Aorta (tissue), 5 donors: ENCODE measurements around the gene BMP6. TPM values are rescaled to one million over a fixed set of nuclear protein-coding genes. Genes with fewer than 3 reads are reported as not detected.
"Not testable (repeated sequence)": the region's sequence is repeated elsewhere in the genome, so short reads cannot be mapped to it uniquely, and the experiment has no call there.

ENCODE experiments used
- ATAC-seq: fragments of 200-7000 bp; cut with Tn5 transposase; one replicate; pipeline ENCODE4 v1.9.1; 2022; ENCODE audit warnings: moderate library complexity; ENCODE audit not compliant: low FRiP score
- DNase-seq, 2 donors: peaks; one replicate each; pipeline ENCODE4 v3.0.0-alpha.2; 2020
- H3K27ac ChIP-seq, 2 donors: one replicate each; pipeline ENCODE4 v1.5.1; 2013; ENCODE audit warnings: low read length in 2 of 2, mild to moderate bottlenecking in 2 of 2, moderate library complexity in 2 of 2, control low read depth in 1 of 2, inconsistent platforms in 1 of 2, low read depth in 1 of 2
- H3K27me3 ChIP-seq, 2 donors: one replicate each; pipeline ENCODE4 v1.6.1; 2013; ENCODE audit warnings: control low read depth in 1 of 2, low read length in 1 of 2, mild to moderate bottlenecking in 1 of 2, moderate library complexity in 1 of 2; ENCODE audit not compliant: insufficient read depth in 2 of 2, control insufficient read depth in 1 of 2
- H3K36me3 ChIP-seq, 2 donors: one replicate each; pipeline ENCODE4 v1.6.1; 2013; ENCODE audit warnings: control low read depth in 1 of 2, low read length in 1 of 2, mild to moderate bottlenecking in 1 of 2; ENCODE audit not compliant: insufficient read depth in 2 of 2, control insufficient read depth in 1 of 2
- H3K4me1 ChIP-seq, 2 donors: one replicate each; pipeline ENCODE4 v1.6.1; 2013; ENCODE audit warnings: low read length in 2 of 2, control low read depth in 1 of 2, mild to moderate bottlenecking in 1 of 2, moderate library complexity in 1 of 2; ENCODE audit not compliant: insufficient read depth in 2 of 2, control insufficient read depth in 1 of 2
- H3K4me3 ChIP-seq, 2 donors: one replicate each; pipeline ENCODE4 v1.5.1; 2013; ENCODE audit warnings: low read length in 2 of 2, control low read depth in 1 of 2, mild to moderate bottlenecking in 1 of 2
- H3K9me3 ChIP-seq: one replicate; pipeline ENCODE4 v1.6.1; 2013; ENCODE audit warnings: mild to moderate bottlenecking, low read length; ENCODE audit not compliant: control insufficient read depth
- WGBS, 2 donors: extraction: QIAGEN DNeasy Blood & Tissue Kit; methylation state at CpG; one replicate each; pipeline ENCODE4 v1.1.7; 2013; 5-methylcytosine and 5-hydroxymethylcytosine counted together
- intact Hi-C, 2 donors: fragments of 100-400 bp; cut with DNase I; formaldehyde crosslinking; loops; one replicate each; pipeline versions ENCODE4 v1.14.2 to v1.15.0; 2022
- polyA plus RNA-seq, 2 donors: library from polyadenylated mRNA; stranded (reverse); fragments of 200-250 nt; gene quantifications; one replicate each; pipeline ENCODE4 v1.2.3, GENCODE V29; 2013
- total RNA-seq, 2 donors: library from RNA; stranded (reverse); fragmentation: NEBNext Ultra II Directional; extraction: Animal tissue kit (Norgen Biotek cat#: 25700); gene quantifications; one replicate each; pipeline ENCODE4 v1.2.1, GENCODE V29; 2021
- donor health status: healthy with polysubstance abuse.
- donor health status: Bipolar disorder and iron deficiency.
- donor health status: DM: no; HTN: no; CAD: no.
- donor health status: DM: no; HTN: no; CAD: no.
- donor health status: DM: yes; HTN: yes; CAD: no.

Gene BMP6
- total and polyA plus RNA-seq, 4 donors = 1.2 to 5.2 (median 4.0) TPM

DNA sequence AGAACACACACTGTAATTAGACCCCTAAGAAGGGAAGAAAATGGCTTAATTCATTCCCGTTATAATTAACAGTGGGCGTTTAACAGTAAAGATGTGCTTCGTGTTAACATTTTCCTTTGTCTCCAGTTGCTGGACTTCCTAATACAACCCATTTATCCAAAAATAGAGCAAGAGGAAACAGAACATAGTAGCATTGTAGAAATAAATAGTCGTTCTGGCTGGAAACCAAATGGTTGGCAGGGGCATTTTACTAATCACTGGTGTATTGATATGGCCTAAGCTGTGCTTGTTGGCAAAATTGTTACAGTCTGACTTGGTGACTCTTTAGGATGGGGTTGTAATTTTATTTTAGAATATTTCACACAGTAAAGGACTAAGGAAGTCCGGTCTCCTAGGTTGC lies 89.8 kb downstream of the BMP6 start:
- H3K4me1 ChIP-seq = no peaks in the 10 kb centered on the region
- H3K27ac ChIP-seq = no peak overlapping the region
- DNase-seq = no peak
- H3K4me3 ChIP-seq = no peak overlapping the region
- intact Hi-C loops = no loop called here
- no peaks in the 10 kb centered on the region for H3K36me3 ChIP-seq
- WGBS, 2 donors = 53 to 54% methylated on average over 5 of the region's 5 CpGs
- no peak for ATAC-seq
- H3K27me3 ChIP-seq = no peaks in the 10 kb centered on the region
- no peaks in the 10 kb centered on the region for H3K9me3 ChIP-seq

DNA sequence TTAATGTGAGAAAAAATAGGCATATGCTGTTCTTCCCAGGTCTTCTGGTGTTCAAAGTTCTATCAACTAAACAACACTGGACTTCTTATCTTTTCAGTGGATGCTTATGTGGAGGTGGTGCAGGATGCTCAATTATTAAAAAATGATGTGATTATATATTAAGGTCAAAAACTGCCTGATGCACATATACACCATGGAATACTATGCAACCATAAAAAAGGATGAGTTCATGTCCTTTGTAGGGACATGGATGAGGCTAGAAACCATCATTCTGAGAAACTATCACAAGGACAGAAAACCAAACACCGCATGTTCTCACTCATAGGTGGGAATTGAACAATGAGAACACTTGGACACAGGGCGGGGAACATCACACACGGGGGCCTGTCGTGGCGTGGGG lies 91.3 kb downstream of the BMP6 start:
- H3K36me3 ChIP-seq, H3K9me3 ChIP-seq, H3K4me1 ChIP-seq, H3K27me3 ChIP-seq, H3K4me3 ChIP-seq, H3K27ac ChIP-seq, intact Hi-C loops, DNase-seq, ATAC-seq: not testable (repeated sequence)
- 87 to 93% methylated on average over 5 of the region's 5 CpGs for WGBS, 2 donors

DNA sequence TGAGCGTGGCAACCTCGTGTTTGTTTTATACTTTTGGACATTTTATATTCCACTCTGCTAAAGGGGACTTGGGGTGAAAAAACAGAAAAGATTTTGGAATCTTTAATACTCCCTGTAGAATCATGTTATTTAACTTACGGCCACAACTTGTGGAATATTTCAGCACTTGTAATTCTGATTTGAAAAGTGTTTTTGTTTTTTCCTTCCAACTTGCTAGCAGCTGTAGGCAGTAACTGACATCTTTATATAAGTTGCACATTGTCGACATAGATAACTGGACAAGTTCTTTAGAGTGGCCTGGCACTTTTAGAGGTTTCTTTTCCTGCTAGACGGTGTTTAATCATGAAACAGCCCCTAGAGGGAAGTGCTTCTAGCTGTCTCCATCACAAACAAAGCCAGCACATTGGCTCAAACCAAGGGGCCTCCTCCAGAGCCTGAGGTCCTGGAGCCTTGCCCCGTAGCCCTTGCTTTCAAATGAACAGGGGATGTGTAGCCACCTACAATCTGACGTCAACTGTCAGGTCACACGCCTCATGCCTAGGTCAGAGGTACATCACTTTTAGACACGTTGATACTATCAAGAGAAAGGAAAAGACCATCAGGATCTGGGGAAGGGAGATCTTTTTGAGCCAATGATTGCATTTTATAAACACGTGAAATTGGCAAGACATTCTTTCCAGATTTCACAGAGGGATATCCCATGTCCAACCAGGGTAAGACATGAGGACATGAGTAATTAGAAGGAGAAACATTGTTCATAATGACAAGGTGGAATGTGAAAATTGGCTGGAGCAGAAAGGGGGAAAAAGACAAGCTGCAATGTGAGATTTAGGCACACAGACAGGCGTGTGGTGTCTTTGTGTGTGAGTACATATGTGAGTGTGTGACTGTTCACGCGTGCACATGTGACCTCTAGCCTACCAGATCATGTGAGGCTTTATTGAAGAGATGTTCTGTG lies 92.6 kb downstream of the BMP6 start:
- H3K4me3 ChIP-seq = no peak overlapping the region
- H3K27ac ChIP-seq = no peak overlapping the region
- H3K4me1 ChIP-seq = no peaks in the 10 kb centered on the region
- 70 to 73% methylated on average over 13 of the region's 13 CpGs for WGBS, 2 donors
- intact Hi-C loops = no loop called here
- DNase-seq (no peak), ATAC-seq (no peak)
- no peaks in the 10 kb centered on the region for H3K36me3 ChIP-seq
- H3K9me3 ChIP-seq = peaks cover under 1% of the 10 kb centered on the region
- no peaks in the 10 kb centered on the region for H3K27me3 ChIP-seq

DNA sequence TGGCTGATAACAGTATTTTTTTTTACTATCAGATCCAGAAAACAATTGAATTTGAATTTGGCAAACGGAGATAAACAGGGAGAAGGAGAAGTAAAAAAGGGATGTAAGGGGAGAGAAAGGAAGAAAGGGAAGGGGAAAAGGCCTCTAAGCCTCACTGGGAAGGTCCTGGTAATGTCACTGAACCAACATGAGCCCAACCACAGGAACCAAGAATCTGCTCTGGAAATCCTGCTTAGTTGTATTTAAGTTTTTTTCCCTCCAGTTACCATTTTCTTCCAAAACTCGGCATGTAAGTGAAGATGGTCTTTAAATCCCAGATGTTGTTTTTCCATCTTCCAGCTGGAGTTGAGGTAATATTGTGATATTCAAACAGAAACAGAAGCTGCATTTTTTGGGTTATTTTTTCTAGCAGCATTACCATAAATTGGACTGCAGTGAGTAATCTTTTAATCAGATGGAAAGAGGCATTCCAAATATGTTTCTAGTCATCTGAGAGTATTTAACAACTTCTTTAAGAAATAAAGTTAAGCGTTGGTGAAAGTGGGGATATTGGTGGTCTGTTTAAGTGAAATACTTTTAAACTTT lies 93.6 kb downstream of the BMP6 start:
- WGBS, 2 donors = 74 to 82% methylated on average over 3 of the region's 3 CpGs
- intact Hi-C loops = no loop called here
- Histone ChIP-seq H3K4me1 (no peaks in the 10 kb centered on the region), H3K36me3 (no peaks in the 10 kb centered on the region), H3K27ac (no peak overlapping the region), H3K9me3 (peaks cover 2% of the 10 kb centered on the region), H3K27me3 (no peaks in the 10 kb centered on the region), H3K4me3 (no peak overlapping the region)
- DNase-seq (no peak), ATAC-seq (no peak)

DNA sequence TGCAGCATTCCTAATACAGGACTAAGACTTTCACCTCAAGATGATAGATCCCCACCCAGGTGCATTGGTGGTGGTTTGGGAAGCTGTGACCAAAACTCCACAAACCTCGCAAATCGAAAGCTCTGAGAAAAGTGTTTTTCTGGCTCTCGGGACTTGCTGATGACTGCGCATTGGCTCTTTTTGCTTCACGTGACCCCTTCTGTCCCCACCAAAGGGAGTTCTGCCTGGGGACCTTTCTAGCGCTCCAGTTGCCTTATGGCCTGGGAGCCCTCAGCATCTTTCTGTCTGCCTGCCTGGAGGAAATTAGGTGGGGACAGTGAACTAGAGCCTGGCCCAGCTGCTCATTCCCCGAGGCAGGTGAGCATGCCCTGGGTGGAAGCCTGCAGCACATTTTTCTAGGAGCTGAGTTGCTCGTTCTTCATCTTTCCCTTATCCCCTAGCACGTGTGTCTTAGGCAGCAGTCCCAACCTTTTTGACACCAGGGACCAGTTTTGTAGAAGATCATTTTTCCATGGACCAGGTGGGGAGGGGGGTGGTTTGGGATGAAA lies 94.5 kb downstream of the BMP6 start:
- no peak overlapping the region for H3K27ac ChIP-seq
- no peak overlapping the region for H3K4me3 ChIP-seq
- H3K27me3 ChIP-seq = no peaks in the 10 kb centered on the region
- WGBS, 2 donors = 81 to 89% methylated on average over 9 of the region's 9 CpGs
- DNase-seq = no peak
- no peak for ATAC-seq
- intact Hi-C loops = no loop called here
- no peaks in the 10 kb centered on the region for H3K36me3 ChIP-seq
- H3K4me1 ChIP-seq = no peaks in the 10 kb centered on the region
- H3K9me3 ChIP-seq = peaks cover 2% of the 10 kb centered on the region

DNA sequence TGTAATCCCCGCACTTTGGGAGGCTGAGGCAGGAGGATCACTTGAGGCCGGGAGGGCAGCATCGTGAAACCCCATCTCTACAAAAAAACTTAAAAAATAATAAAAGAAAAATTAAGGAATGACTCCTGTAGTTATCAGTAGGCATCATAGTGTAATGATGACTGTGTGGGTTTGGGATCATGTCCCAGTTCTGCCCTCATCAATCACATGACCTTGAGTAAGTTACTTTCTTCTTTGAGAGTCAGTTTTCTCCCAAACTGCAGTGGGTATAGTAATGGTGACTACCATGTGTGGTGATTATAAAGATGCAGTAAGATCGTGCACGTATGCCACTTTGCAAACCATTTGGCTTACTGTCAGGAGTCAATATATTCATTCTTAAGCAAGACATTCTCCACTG lies 95.5 kb downstream of the BMP6 start:
- 88 to 90% methylated on average over 5 of the region's 5 CpGs for WGBS, 2 donors

DNA sequence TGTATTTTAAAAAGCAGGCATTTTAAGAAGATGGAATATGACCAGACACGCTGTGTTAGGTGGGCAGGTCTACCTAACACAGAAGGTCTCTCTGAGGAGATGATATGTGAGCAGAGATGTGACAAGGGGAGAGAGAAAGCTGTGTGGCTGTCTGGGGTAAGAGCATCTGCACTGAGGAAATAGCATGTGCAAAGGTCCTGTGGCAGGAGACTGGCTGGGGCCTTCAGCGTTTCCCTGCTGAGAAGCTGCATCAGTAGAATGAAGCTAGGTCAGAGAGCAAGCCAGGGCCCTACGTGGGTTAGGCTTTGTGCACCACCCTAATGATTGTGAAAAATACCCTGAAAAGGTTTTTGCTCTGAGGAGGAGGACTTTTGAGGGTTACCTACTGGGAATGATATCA lies 97.7 kb downstream of the BMP6 start:
- H3K4me3 ChIP-seq = no peak overlapping the region
- H3K27me3 ChIP-seq = no peaks in the 10 kb centered on the region
- no peaks in the 10 kb centered on the region for H3K4me1 ChIP-seq
- H3K9me3 ChIP-seq = peaks cover 2% of the 10 kb centered on the region
- no peak overlapping the region for H3K27ac ChIP-seq
- WGBS, 2 donors = 93 to 97% methylated on average over 3 of the region's 3 CpGs
- intact Hi-C loops = no loop called here
- ATAC-seq (no peak), DNase-seq (no peak)
- no peaks in the 10 kb centered on the region for H3K36me3 ChIP-seq

More for the DNA sequence above, 95.5 kb downstream of the BMP6 start:
- Histone ChIP-seq H3K4me3 (no peak overlapping the region), H3K4me1 (no peaks in the 10 kb centered on the region), H3K27me3 (no peaks in the 10 kb centered on the region), H3K36me3 (no peaks in the 10 kb centered on the region), H3K9me3 (peaks cover 2% of the 10 kb centered on the region), H3K27ac (no peak overlapping the region)
- DNase-seq (no peak), ATAC-seq (no peak)
- intact Hi-C loops = no loop called here

DNA sequence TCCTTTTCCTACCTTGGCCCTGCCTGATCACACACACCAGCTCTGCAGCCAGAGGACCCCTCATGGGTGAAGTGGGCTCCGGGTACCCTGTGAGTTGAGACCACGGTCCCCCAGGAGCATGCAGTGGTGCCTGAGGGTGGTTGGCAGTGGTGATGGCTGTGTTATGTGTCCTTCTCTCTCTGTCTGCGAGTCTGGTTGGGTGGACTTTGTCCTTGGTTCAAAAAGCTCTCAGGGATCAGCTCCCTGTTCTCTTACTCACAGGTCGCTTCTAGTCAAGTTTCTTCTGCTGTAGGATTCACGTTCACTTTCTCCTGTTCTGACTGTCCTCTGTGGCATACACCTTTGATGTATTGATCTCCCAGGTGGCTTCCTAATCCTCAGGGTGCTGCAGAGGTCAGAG lies 100.1 kb downstream of the BMP6 start:
- intact Hi-C loops = no loop called here
- DNase-seq (no peak), ATAC-seq (no peak)
- no peaks in the 10 kb centered on the region for H3K27me3 ChIP-seq
- H3K9me3 ChIP-seq = peaks cover 2% of the 10 kb centered on the region
- H3K27ac ChIP-seq = no peak overlapping the region
- H3K4me3 ChIP-seq = no peak overlapping the region
- no peaks in the 10 kb centered on the region for H3K36me3 ChIP-seq
- H3K4me1 ChIP-seq = no peaks in the 10 kb centered on the region
- 91 to 93% methylated on average over 5 of the region's 5 CpGs for WGBS, 2 donors

DNA sequence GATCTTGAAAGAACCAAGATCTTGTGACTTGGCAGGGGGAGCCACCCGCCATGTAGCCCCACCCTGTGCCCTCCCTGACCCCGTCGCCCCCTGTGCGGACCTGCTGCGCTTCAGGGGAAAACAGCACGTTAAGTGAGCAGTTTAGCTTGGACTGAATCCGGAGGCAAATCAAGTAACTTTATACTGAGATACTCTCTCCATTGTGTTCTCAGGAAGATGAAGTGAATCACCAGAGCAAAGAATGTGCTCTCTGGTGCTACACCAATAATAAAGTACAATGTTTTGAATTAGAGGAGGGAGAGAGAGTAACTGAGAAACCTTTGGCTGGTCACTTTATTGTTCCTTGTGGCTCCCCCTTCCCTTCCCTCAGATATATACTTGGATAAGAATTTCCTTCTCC lies 101.2 kb downstream of the BMP6 start:
- DNase-seq (no peak), ATAC-seq (no peak)
- Histone ChIP-seq H3K27ac (no peak overlapping the region), H3K4me1 (no peaks in the 10 kb centered on the region), H3K4me3 (no peak overlapping the region), H3K36me3 (no peaks in the 10 kb centered on the region), H3K27me3 (no peaks in the 10 kb centered on the region), H3K9me3 (peaks cover 2% of the 10 kb centered on the region)
- 51 to 57% methylated on average over 7 of the region's 7 CpGs for WGBS, 2 donors
- intact Hi-C loops = no loop called here
